Kidney (tissue), 14 donors: Measurements from ENCODE around the gene PRKAG2. TPM values are rescaled to one million over a fixed set of nuclear protein-coding genes. Genes with fewer than 3 reads are reported as not detected.
A peak's percentile ranks its signal among the peaks of the same experiment; 100 is the strongest.

Experiments used
- DNase-seq, 5 donors: peaks; one replicate each; pipeline ENCODE4 v3.0.0-alpha.2; 2013 to 2020
- FAIRE-seq: peaks from 2 replicates; lab custom pipeline; 2012; peaks lifted over from hg19 to GRCh38; lab: Jason Lieb, UNC
- H3K27ac ChIP-seq, 2 donors: one replicate each; pipeline ENCODE4 v1.7.0; 2013; ENCODE audit warnings: low read depth in 2 of 2, low read length in 2 of 2, inconsistent platforms in 1 of 2
- H3K27me3 ChIP-seq: one replicate; pipeline ENCODE4 v1.7.1; 2013; ENCODE audit warnings: low read length, inconsistent platforms; ENCODE audit not compliant: control insufficient read depth, insufficient read depth
- H3K36me3 ChIP-seq, 3 donors: one replicate each; pipeline versions ENCODE4 v1.7.0 to v1.7.1; 2013; ENCODE audit warnings: low read length in 3 of 3, control low read depth in 1 of 3, inconsistent platforms in 1 of 3; ENCODE audit not compliant: insufficient read depth in 3 of 3, control insufficient read depth in 2 of 3
- H3K4me1 ChIP-seq, 3 donors: one replicate each; pipeline versions ENCODE4 v1.7.0 to v1.7.1; 2013; ENCODE audit warnings: low read length in 3 of 3, inconsistent platforms in 1 of 3, low read depth in 1 of 3; ENCODE audit not compliant: control insufficient read depth in 2 of 3, insufficient read depth in 2 of 3
- H3K4me3 ChIP-seq, 3 donors: one replicate each; pipeline versions ENCODE4 v1.7.0 to v1.8.1; 2013; ENCODE audit warnings: low read length in 3 of 3, control low read depth in 1 of 3, inconsistent platforms in 1 of 3
- H3K9ac ChIP-seq, 3 donors: one replicate each; pipeline versions ENCODE4 v1.7.0 to v1.7.1; 2013; ENCODE audit warnings: low read length in 3 of 3, control low read depth in 1 of 3, inconsistent platforms in 1 of 3
- H3K9me3 ChIP-seq, 3 donors: one replicate each; pipeline versions ENCODE4 v1.7.0 to v1.7.1; 2013; ENCODE audit warnings: low read length in 3 of 3, control low read depth in 1 of 3, inconsistent platforms in 1 of 3; ENCODE audit not compliant: control insufficient read depth in 2 of 3, insufficient read depth in 1 of 3
- intact Hi-C: fragments of 100-400 bp; cut with DNase I; formaldehyde crosslinking; loops from one replicate; pipeline ENCODE4 v1.11.1; 2022
- polyA plus RNA-seq: library from polyadenylated mRNA; stranded (reverse); fragments of 350-450 nt; fragmentation: Illumina TruSeq; extraction: RNeasy Lipid Tissue Mini Kit (QIAGEN cat#74804); gene quantifications from one replicate; pipeline ENCODE4 v1.2.3, GENCODE V29; 2014; ENCODE audit warnings: low read depth, low replicate concordance; ENCODE audit not compliant: insufficient read depth
- total RNA-seq: library from RNA; stranded (reverse); fragmentation: NEBNext Ultra II Directional; extraction: Animal tissue kit (Norgen Biotek cat#: 25700); gene quantifications from one replicate; pipeline ENCODE4 v1.2.1, GENCODE V29; 2021
- TF ChIP-seq, protein P1 (sequence below): IDR thresholded peaks from 3 replicates; pipeline ENCODE4 v1.5.1; 2012; ENCODE audit warnings: mild to moderate bottlenecking, moderate library complexity, borderline replicate concordance; ENCODE audit not compliant: insufficient read depth; ENCODE audit errors: extremely low read depth
- donor health status: control.
- donor health status: control.
- donor health status: control.
- donor health status: control.
- donor health status: control.
- donor health status: DM: yes; HTN: yes; CAD: no.
- donor health status: Normal renal cell carcinoma (clear cell type).

PRKAG2 gene
- total and polyA plus RNA-seq, 2 donors from 2014 or later, result 40.7 to 40.9 TPM

DNA sequence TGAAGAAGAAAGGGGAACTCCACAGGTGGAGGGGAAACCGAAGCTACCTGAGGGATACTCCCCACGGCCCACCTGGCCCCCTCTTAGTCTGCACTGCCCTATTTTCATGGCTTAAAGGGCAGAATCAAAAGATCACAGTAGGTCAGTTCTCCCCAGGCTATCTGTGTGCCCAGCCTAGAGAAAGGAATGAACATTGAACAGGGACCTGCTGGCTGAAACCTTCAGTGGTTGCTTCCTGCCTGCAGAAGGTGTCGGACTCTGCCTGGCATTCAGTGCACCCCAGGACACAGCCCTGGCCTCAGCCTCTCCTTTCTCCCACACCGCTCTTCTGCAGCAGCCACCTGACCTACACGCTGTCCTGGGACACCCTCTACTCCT, 74.5 kb downstream of the PRKAG2 start:
- FAIRE-seq (no peak), DNase-seq (peak in 1 of 5 donors; percentile 15)
- Histone ChIP-seq H3K4me1 (peaks cover 0 to 10% (median 8%) of the 10 kb centered on the region in 3 donors), H3K27ac (peak overlapping the region; percentile 74 to 75), H3K4me3 (no peak overlapping the region), H3K9ac (no peak overlapping the region), H3K9me3 (no peaks in the 10 kb centered on the region), H3K27me3 (no peaks in the 10 kb centered on the region), H3K36me3 (no peaks in the 10 kb centered on the region)
- TF ChIP-seq, protein P1, sequence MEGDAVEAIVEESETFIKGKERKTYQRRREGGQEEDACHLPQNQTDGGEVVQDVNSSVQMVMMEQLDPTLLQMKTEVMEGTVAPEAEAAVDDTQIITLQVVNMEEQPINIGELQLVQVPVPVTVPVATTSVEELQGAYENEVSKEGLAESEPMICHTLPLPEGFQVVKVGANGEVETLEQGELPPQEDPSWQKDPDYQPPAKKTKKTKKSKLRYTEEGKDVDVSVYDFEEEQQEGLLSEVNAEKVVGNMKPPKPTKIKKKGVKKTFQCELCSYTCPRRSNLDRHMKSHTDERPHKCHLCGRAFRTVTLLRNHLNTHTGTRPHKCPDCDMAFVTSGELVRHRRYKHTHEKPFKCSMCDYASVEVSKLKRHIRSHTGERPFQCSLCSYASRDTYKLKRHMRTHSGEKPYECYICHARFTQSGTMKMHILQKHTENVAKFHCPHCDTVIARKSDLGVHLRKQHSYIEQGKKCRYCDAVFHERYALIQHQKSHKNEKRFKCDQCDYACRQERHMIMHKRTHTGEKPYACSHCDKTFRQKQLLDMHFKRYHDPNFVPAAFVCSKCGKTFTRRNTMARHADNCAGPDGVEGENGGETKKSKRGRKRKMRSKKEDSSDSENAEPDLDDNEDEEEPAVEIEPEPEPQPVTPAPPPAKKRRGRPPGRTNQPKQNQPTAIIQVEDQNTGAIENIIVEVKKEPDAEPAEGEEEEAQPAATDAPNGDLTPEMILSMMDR, result no peak
- intact Hi-C loops, result no loop called here

DNA sequence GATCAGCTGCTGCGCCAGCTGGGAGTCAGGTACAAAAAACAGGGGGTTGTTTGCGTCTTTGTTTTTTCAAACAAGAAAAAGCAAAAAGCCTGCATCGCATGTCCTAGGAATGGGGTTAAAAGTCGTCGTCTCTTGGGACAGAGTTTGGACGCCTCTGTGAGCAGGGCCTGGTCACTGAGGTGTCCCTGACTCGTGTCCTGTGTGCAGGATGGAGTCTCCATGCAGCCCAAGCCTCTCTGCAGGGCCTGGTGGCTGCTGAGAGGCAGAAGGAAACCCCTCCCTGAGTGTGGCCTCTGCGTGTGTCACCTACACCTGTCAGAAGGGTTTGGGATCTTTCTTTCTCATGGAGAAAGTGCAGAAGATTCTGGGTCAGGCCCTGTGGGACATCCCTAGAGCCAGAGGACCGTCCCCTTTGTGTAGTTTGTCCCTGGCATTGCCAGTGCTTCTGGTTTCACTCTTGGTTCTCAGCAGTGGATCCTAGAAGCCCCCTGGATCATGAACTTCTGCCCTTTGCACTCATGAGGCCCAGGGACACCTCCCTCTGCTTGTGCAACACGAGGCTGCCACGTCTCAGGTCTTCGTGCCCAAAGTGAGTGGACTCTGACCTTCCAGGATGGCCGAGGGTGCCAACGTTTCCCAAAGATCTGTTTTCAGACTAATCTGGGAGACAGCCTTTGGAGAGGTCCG, 75.0 kb downstream of the PRKAG2 start:
- Histone ChIP-seq H3K4me1 (peaks cover 0 to 8% (median 8%) of the 10 kb centered on the region in 3 donors), H3K27ac (peak overlapping the region; percentile 74 to 75), H3K4me3 (no peak overlapping the region), H3K27me3 (no peaks in the 10 kb centered on the region), H3K9me3 (no peaks in the 10 kb centered on the region), H3K9ac (no peak overlapping the region), H3K36me3 (no peaks in the 10 kb centered on the region)
- intact Hi-C loops, result no loop called here
- peak in 1 of 5 donors; percentile 35 for DNase-seq
- FAIRE-seq, result no peak
- TF ChIP-seq, protein P1, result no peak

DNA sequence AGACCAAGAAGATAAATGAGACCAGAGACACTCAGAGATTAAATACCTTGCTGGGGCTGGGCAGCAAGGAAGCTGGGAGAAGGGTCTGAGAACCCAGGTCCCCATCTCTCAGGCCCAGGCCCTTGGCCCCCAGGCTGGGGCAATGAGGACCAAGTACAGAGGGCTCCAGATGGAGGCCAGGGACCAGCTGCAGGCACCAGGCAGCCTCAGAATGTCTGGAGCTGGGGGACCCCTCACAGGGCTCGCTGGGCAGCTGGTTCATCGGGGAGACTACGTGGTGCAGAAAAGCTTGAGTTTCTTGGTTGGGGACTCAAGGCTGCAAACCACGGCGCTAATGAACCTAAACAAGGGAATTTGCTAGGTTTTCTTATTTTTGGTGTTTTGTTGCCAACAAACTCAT, 75.6 kb downstream of the PRKAG2 start:
- peaks cover 0 to 10% (median 8%) of the 10 kb centered on the region in 3 donors for H3K4me1 ChIP-seq
- no peak for FAIRE-seq
- no peaks in the 10 kb centered on the region for H3K9me3 ChIP-seq

More for the DNA sequence above, 75.6 kb downstream of the PRKAG2 start:
- intact Hi-C loops, result no loop called here
- TF ChIP-seq, protein P1, result no peak
- Histone ChIP-seq H3K9ac (no peak overlapping the region), H3K4me3 (no peak overlapping the region), H3K36me3 (no peaks in the 10 kb centered on the region), H3K27me3 (no peaks in the 10 kb centered on the region), H3K27ac (peak overlapping the region in 1 of 2 donors; percentile 49)
- peak in 1 of 5 donors; percentile 52 for DNase-seq
